GM18907 (cell line): ENCODE results near the gene GLB1L2.

Experiments
- ATAC-seq: cut with Tn5 transposase; IDR thresholded peaks from one replicate; pipeline ENCODE4 v1.9.1; 2021; ENCODE audit warnings: mild to moderate bottlenecking, moderate library complexity; ENCODE audit not compliant: unreplicated experiment

The GLB1L2 gene

DNA sequence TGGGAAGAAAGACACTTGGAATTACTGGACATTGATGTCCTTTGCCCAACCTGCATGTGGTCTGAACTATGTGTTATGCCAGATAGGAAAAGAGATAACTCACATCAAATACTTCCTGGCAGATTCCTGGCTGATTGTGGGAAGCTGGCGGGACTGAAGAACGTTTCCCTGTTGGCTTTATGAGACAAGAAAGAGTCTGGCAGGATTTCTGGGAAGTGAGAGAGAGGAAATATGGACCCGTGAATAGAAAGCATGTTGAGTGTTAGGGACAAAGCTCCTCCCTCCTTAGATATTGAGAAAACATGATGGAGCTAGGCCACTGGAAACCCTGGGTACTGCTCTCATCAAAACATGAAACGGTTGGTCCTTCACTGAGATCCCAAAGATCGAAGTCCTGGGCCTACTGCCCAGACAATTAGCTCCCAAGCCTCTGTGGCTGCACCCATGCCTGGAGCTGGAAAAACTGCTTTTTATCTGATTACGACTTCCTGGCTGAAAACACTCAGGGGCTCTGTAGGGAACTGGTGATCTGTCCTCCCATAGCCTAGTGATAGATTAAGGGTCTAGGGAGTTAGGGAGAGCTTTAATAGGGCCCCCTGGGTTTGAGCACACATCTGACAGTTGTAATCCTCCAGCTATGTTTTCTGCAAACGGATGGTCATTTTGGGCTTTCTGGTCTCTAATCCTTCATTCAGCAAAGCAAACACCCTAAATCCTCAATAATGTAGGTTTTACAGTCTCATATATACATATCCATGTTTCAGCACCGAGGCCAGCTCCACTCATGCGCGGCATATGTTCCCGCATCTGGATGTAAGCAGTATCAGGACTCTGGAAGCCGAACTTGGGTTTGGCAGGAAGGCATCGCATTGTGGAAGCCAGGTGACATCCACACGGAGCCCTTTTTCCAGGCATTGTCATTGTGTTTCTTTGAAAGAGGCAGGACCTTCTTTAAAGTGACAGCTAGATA is 86.4 kb downstream of the GLB1L2 start:
- ATAC-seq: no peak

DNA sequence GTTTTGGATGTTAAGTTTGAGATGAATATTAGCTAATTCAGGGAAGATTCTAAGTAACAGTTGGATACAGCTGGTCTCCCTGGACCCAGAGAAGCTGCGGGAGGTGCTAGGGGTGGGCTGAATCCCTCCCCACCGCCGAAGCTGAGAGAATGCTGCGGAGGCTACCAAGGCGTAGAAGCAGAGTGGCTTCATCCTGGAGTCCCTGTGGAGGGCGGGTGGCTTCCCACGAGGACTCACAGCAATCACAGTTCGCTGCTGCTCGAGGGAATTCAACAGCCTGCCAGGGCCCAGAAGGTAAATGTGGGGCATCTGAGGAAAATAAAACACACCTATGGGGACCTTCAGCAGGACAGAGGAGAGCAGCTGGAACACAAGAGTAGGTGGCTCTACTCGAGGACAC is 91.3 kb downstream of the GLB1L2 start:
- no peak for ATAC-seq

DNA sequence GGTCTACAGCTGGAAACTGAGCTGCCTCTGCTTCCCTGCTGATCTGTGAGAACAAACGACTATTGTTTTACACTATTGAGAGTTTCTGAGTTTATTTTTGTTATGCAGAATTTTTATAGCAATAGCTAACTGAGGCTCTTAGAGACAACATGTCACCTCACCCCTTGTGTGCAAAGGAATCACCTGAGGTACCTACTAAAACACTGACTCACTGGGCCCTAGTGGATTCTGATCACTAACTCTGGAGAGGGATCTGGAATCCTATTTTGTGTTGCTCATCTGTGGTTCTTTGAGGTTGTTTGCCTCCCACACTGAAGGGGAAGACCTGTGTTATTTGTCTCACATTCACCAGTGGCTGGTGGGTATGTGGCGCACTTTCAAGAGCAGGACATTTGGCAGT is 93.6 kb downstream of the GLB1L2 start:
- no peak for ATAC-seq
